Osteocyte (in vitro differentiated cells): ENCODE measurements around the gene ROR2. TPM values are rescaled to one million over a fixed set of nuclear protein-coding genes. Genes with fewer than 3 reads are reported as not detected.

Experiments
- DNase-seq: peaks from one replicate; pipeline ENCODE4 v3.0.0; 2021; ENCODE audit warnings: mixed read lengths; ENCODE audit not compliant: unreplicated experiment; ENCODE audit errors: extremely low spot score
- H3K27ac Mint-ChIP-seq: one replicate; pipeline ENCODE4 v1.8.0; 2021; ENCODE audit warnings: mild to moderate bottlenecking, mixed read lengths; ENCODE audit not compliant: unreplicated experiment
- H3K27me3 Mint-ChIP-seq: one replicate; pipeline ENCODE4 v1.8.0; 2021; ENCODE audit warnings: mixed read lengths; ENCODE audit not compliant: unreplicated experiment
- H3K36me3 Mint-ChIP-seq: one replicate; pipeline ENCODE4 v1.8.0; 2021; ENCODE audit warnings: mixed read lengths; ENCODE audit not compliant: unreplicated experiment
- H3K4me1 Mint-ChIP-seq: one replicate; pipeline ENCODE4 v1.8.0; 2021; ENCODE audit warnings: mixed read lengths; ENCODE audit not compliant: unreplicated experiment
- H3K4me3 Mint-ChIP-seq: one replicate; pipeline ENCODE4 v1.8.0; 2021; ENCODE audit warnings: mild to moderate bottlenecking, moderate library complexity, mixed read lengths; ENCODE audit not compliant: unreplicated experiment
- H3K9me3 Mint-ChIP-seq: one replicate; pipeline ENCODE4 v1.8.0; 2021; ENCODE audit warnings: mixed read lengths; ENCODE audit not compliant: unreplicated experiment
- total RNA-seq: library from RNA; stranded (reverse); gene quantifications from 2 replicates; pipeline ENCODE4 v1.2.1, GENCODE V29; 2021
- TF ChIP-seq, protein P1 (sequence below): fragments of 200-600 bp; sonication (generic); IDR thresholded peaks from 2 replicates; pipeline ENCODE4 v1.5.0; 2021; ENCODE audit warnings: antibody characterized with exemption, mild to moderate bottlenecking, moderate library complexity

The ROR2 gene
- total RNA-seq, 1 donor from 2014 or later: 48.2 TPM

- TF ChIP-seq, protein P1, sequence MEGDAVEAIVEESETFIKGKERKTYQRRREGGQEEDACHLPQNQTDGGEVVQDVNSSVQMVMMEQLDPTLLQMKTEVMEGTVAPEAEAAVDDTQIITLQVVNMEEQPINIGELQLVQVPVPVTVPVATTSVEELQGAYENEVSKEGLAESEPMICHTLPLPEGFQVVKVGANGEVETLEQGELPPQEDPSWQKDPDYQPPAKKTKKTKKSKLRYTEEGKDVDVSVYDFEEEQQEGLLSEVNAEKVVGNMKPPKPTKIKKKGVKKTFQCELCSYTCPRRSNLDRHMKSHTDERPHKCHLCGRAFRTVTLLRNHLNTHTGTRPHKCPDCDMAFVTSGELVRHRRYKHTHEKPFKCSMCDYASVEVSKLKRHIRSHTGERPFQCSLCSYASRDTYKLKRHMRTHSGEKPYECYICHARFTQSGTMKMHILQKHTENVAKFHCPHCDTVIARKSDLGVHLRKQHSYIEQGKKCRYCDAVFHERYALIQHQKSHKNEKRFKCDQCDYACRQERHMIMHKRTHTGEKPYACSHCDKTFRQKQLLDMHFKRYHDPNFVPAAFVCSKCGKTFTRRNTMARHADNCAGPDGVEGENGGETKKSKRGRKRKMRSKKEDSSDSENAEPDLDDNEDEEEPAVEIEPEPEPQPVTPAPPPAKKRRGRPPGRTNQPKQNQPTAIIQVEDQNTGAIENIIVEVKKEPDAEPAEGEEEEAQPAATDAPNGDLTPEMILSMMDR: no peak
- peaks cover 7% of the 10 kb centered on the region for H3K9me3 Mint-ChIP-seq
- DNase-seq: no peak
- no peaks in the 10 kb centered on the region for H3K27me3 Mint-ChIP-seq
- H3K4me1 Mint-ChIP-seq: no peaks in the 10 kb centered on the region
- H3K27ac Mint-ChIP-seq: no peak overlapping the region
- H3K4me3 Mint-ChIP-seq: no peak overlapping the region
- H3K36me3 Mint-ChIP-seq: peaks cover 33% of the 10 kb centered on the region
These were observed 229.0 kb downstream of the ROR2 start for GRCh38 chr9:91720751-91721705.

DNA sequence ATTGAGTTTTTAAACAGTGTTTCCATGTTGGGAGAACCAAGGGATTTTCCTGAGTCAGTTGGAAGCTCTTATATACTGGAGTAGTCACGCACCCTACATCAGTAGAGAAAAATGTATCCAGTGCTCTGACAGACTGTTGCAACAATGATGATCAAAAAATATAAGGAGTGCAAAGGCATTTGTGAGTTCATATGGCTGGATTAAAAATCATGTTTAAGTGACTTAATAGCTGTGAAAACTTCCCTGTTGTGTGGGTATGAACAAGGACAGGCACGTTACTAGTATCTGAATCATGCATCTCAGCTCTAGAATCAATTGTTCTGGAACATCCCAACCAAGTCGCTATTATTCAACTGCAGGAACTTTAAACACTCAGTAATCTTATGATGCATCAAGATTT lies 229.7 kb downstream of the ROR2 start:
- TF ChIP-seq, protein P1: no peak
- Mint-ChIP-seq H3K27me3 (no peaks in the 10 kb centered on the region), H3K36me3 (peaks cover 27% of the 10 kb centered on the region), H3K4me1 (no peaks in the 10 kb centered on the region), H3K4me3 (no peak overlapping the region), H3K9me3 (peaks cover 7% of the 10 kb centered on the region), H3K27ac (no peak overlapping the region)
- DNase-seq: no peak

DNA sequence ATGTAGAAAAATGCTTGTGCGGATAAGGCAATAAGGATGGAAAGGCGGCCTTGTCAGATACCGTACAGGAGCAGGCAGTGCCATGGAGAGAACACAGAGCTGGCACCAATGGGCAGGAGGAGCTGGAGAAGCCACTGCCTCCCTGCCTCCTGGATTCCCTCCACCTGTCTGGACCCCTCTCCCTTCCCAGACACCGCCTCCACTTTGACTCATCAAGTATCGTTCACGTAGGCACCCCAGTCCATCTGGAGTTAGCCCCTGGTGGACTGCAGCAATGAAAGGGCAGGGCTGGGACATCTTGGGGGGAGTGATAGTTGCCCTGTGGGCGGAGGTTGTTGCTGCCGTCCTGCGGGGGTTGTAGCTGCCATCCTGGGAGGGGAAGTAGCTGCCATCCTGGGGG lies 232.0 kb downstream of the ROR2 start:
- no peaks in the 10 kb centered on the region for H3K27me3 Mint-ChIP-seq
- no peak overlapping the region for H3K27ac Mint-ChIP-seq
- TF ChIP-seq, protein P1: no peak
- H3K9me3 Mint-ChIP-seq: peaks cover 7% of the 10 kb centered on the region
- no peak for DNase-seq
- H3K4me1 Mint-ChIP-seq: peaks cover 2% of the 10 kb centered on the region
- H3K4me3 Mint-ChIP-seq: no peak overlapping the region
- peaks cover 14% of the 10 kb centered on the region for H3K36me3 Mint-ChIP-seq

- H3K4me1 Mint-ChIP-seq: peaks cover 2% of the 10 kb centered on the region
These were observed 233.2 kb downstream of the ROR2 start for GRCh38 chr9:91716815-91717214.

GRCh38 chr9:91716239-91716638 lies 233.8 kb downstream of the ROR2 start:
- TF ChIP-seq, protein P1: no peak
- no peak for DNase-seq

More at GRCh38 chr9:91716815-91717214, 233.2 kb downstream of the ROR2 start:
- peaks cover 7% of the 10 kb centered on the region for H3K9me3 Mint-ChIP-seq
- H3K36me3 Mint-ChIP-seq: peaks cover 3% of the 10 kb centered on the region
- H3K27ac Mint-ChIP-seq: no peak overlapping the region
- no peak for DNase-seq
- no peaks in the 10 kb centered on the region for H3K27me3 Mint-ChIP-seq
- H3K4me3 Mint-ChIP-seq: no peak overlapping the region
- TF ChIP-seq, protein P1: no peak

More at GRCh38 chr9:91716239-91716638, 233.8 kb downstream of the ROR2 start:
- Mint-ChIP-seq H3K27me3 (no peaks in the 10 kb centered on the region), H3K27ac (no peak overlapping the region), H3K36me3 (peaks cover 3% of the 10 kb centered on the region), H3K4me3 (no peak overlapping the region), H3K4me1 (peaks cover 2% of the 10 kb centered on the region), H3K9me3 (peaks cover 7% of the 10 kb centered on the region)
